Measurements from ENCODE around the gene SART3.

Gene SART3

GRCh38 chr12:108483213-108484059 lies 77.5 kb downstream of the SART3 start:
- no peak for DNase-seq

DNA sequence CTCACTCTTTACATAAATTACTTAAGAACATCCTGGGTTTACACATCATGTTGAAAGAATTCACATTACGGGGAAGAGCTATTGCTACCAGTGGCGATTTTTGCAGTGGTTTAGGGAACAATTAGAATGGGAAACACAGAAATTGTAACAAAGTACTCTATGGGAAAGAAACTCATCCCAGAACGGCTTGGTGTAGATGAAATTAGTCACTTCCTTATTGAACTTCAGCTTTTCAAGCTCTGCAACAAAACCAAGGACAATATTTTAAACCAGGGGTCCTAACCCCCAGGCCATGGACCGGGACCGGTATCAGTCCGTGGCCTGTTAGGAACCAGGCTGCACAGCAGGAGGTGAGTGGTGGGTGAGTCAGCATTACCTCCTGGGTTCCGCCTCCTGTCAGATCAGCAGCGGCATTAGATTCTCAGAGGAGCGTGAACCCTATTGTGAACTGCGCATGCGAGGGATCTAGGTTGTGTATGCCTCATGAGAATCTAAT lies 78.2 kb downstream of the SART3 start:
- DNase-seq, result no peak

GRCh38 chr12:108479364-108480070 lies 81.5 kb downstream of the SART3 start:
- no peak for DNase-seq

DNA sequence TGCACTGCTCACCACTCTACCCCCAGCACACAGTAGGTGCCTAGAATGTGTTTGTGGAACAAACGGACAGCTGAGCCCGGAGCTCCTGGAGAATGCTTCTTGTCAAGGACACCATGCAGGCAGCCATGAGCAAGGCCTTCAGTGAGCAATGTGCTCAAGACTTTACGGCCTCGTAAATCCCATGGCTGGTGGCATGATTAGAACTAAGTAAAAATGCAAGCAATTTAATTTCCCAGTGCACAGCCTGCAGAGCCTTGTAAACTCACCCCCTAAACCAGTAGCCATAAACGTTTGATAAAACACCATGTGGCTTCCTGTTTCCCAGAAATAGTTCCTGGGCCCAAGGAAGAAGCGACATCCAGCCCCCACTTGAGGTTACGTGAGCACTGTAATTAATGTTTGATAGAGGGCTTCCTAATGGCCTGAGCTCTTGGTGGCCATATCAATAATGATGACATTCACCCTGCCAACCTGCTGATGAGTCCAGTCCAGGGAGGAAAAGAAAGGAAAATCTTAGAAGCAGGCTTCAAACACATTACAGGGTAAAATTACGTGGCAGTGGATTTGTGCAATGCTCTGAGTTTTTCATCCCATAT lies 82.3 kb downstream of the SART3 start:
- no peak for DNase-seq

DNA sequence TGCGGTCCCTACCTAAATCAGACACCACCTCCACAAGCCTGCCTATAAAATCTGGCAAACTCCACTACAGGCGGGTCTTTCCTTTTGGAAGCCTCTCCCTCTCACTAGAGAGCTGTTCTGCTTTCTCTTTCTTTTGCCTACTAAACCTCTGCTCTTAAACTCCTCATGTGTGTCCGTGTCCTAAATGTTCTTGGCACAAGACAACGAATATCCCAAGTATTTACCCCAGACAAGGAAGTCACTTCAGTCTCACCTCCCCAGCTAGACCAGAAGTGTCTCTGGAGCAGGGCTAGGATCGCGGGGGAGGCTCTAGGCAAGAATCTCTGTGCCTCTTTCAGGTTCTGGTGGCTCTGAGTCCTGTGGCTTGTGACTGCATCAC lies 83.1 kb downstream of the SART3 start:
- DNase-seq, result no peak

DNA sequence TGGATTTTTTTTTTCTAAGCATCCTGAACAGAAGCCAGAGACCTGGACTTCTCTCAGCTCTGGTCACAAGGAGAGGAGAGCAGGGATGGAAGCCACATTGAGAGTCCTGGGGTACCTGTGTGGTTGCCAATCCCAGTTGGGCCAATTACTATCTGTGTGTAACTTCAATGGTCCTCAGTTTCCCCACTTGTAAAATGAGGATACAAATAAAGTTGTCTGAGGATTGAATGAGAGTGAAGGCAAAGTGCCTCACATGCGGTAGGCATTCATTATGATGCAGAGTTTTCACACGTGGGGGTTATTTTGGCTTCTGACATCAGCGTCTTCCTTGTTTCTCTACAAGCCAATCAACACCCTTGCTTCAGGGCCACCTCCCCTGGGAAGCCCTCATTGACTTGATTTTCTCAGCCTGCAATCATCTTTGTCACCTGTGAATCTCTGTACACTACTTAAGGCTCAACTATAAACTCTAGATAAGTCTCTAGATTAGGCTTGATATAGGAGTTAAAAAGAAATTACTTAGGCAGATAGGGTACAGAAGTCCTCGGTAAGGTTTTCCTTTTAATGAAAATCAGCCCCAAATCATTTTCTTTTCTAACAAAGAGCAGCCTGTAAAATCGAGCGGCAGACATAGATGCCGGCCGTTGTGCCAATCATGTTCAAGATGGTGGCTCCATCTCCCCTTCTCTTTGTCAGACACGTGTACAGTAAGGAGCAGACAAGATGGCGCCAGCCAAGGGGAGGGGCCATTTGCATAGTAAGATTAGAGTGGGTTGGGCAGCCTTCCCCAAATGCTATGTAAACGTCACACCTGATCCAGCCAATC lies 83.7 kb downstream of the SART3 start:
- DNase-seq, result no peak

DNA sequence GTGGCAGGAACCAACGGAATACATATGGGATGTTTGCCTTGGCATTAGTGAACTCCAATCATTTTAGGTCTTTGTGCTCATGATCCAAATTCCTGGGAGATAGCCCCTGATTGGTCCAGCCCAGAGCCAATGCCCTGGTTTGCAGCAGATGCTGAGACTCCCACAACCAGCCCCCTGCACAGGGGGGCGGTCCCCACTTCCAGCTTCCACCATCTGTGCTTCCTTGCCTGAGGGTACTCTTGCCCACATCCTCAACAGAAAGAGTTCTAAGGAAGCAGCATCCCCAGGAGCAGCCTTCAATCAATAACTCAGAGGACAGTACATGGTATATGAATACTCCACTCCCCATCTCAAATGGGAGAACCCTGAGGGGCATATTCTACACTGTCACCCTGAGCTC lies 85.6 kb downstream of the SART3 start:
- DNase-seq, result no peak

DNA sequence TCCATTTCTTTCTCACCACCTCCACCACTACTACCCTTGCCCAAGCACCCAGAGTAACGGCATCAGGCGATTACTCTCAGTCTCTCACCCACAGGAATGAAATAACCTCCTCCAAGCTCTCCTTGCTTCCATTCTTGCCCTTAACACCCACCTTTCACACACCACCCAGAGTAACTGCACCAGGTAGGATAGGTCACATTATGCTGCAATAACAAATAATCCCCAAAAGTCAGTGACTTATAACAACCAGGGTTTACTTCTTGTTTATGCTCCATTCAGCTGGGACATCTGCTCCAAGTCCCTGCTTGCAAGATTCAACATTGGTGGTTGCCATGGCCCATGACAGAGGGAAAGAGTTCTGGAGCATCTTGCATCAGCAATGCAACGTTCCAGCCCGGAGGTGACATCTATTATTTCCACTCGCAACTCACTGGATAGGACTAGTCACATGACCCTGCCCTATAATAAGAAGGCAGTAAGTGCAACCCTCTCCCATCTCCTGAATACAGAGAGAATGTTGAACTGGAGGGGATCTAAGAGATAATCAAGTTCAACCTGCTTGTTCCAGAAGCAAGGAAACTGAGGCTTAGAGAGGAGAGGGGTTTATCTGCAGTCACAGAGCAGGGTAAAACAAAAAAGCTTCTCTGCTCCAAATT lies 87.4 kb downstream of the SART3 start:
- no peak for DNase-seq

Measured in SHP77 (cell line).